ENCODE data around the gene FARP2.

DNA sequence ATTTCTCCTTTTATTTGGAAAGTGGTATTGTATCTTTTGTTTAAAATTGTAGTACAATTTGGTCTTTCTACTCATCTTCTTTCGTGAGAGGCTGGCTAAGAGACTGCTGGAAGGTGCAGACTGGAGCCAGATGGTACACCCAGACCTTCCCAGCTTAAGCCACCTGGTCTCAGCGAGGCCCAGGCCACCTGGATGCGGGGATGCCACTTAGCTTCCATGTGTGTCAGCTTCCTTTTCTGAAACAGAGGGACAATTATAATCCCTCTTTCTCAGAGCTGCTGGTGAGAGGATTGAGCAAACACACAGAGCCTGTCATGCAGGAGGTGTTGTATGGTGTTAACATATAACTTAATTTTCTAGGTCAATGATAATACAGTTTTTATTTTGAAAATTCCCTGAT lies 17.4 kb downstream of the FARP2 start:
- TF ChIP-seq, protein P1, sequence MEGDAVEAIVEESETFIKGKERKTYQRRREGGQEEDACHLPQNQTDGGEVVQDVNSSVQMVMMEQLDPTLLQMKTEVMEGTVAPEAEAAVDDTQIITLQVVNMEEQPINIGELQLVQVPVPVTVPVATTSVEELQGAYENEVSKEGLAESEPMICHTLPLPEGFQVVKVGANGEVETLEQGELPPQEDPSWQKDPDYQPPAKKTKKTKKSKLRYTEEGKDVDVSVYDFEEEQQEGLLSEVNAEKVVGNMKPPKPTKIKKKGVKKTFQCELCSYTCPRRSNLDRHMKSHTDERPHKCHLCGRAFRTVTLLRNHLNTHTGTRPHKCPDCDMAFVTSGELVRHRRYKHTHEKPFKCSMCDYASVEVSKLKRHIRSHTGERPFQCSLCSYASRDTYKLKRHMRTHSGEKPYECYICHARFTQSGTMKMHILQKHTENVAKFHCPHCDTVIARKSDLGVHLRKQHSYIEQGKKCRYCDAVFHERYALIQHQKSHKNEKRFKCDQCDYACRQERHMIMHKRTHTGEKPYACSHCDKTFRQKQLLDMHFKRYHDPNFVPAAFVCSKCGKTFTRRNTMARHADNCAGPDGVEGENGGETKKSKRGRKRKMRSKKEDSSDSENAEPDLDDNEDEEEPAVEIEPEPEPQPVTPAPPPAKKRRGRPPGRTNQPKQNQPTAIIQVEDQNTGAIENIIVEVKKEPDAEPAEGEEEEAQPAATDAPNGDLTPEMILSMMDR (conservative IDR thresholded peaks at IDR 0.05 in 1 of 2, IDR thresholded peaks at IDR 0.05 in 1 of 2; ENCODE audit: extremely low read depth in 1 of 2, insufficient read depth in 1 of 2, low read depth in 1 of 2, low read length in 2 of 2): no peak
- TF ChIP-seq EZH2 (IDR thresholded peaks at IDR 0.05; ENCODE audit: borderline replicate concordance, low read length): no peak
